Activated CD4-positive, alpha-beta T cell treated with anti-CD3 and anti-CD28 coated beads for 24 hours (primary cell): ENCODE measurements around the gene ICA1.

Experiments
- DNase-seq, 2 donors: peaks; one replicate each; pipeline ENCODE4 v3.0.0-alpha.2; 2020; ENCODE audit warnings: low read depth in 2 of 2

ICA1 gene

GRCh38 chr7:8160779-8161345 is 101.1 kb downstream of the ICA1 start:
- no peak for DNase-seq

GRCh38 chr7:8160250-8160649 is 101.7 kb downstream of the ICA1 start:
- no peak for DNase-seq

GRCh38 chr7:8159595-8159994 is 102.4 kb downstream of the ICA1 start:
- DNase-seq: no peak

- no peak for DNase-seq
Observed at GRCh38 chr7:8157296-8157695, 104.7 kb downstream of the ICA1 start.

GRCh38 chr7:8155836-8156235 is 106.1 kb downstream of the ICA1 start:
- DNase-seq: no peak

- DNase-seq: no peak
Observed at GRCh38 chr7:8154272-8154671, 107.7 kb downstream of the ICA1 start.

GRCh38 chr7:8152489-8153192 is 109.3 kb downstream of the ICA1 start:
- no peak for DNase-seq

- DNase-seq: no peak
Observed at GRCh38 chr7:8151161-8151725, 110.7 kb downstream of the ICA1 start.

GRCh38 chr7:8149222-8149621 is 112.7 kb downstream of the ICA1 start:
- no peak for DNase-seq

GRCh38 chr7:8147760-8148463 is 114.1 kb downstream of the ICA1 start:
- DNase-seq: no peak

GRCh38 chr7:8146788-8147413 is 115.1 kb downstream of the ICA1 start:
- DNase-seq: no peak

GRCh38 chr7:8146106-8146787 is 115.7 kb downstream of the ICA1 start:
- no peak for DNase-seq

GRCh38 chr7:8144856-8145255 is 117.1 kb downstream of the ICA1 start:
- DNase-seq: no peak

- no peak for DNase-seq
Observed at GRCh38 chr7:8143151-8143874, 118.7 kb downstream of the ICA1 start.

GRCh38 chr7:8142477-8142876 is 119.5 kb downstream of the ICA1 start:
- DNase-seq: no peak

GRCh38 chr7:8141070-8141469 is 120.9 kb downstream of the ICA1 start:
- DNase-seq: no peak

- no peak for DNase-seq
Observed at GRCh38 chr7:8136051-8136730, 125.8 kb downstream of the ICA1 start.

GRCh38 chr7:8135417-8135816 is 126.5 kb downstream of the ICA1 start:
- DNase-seq: no peak

- DNase-seq: no peak
Observed at GRCh38 chr7:8134089-8134733, 127.8 kb downstream of the ICA1 start.
